K562 (cell line): Measurements from ENCODE around the gene CCDC47. TPM values are rescaled to one million over a fixed set of nuclear protein-coding genes. Genes with fewer than 3 reads are reported as not detected.

Experiments
- CCNT2 ChIP-seq: IDR thresholded peaks from 2 replicates; pipeline ENCODE4 v1.6.1; 2011; ENCODE audit warnings: borderline replicate concordance, low read depth, mild to moderate bottlenecking, moderate library complexity, mixed read lengths, low read length; ENCODE audit not compliant: insufficient read length; ENCODE audit errors: extremely low read depth
- HNRNPL ChIP-seq: fragments of 200-400 bp; formaldehyde crosslinking; IDR thresholded peaks from 2 replicates; pipeline ENCODE4 v1.6.1; 2017; ENCODE audit warnings: low read depth, mild to moderate bottlenecking, low read length
- KDM2B ChIP-seq: fragments of 250-450 bp; sonication (Bioruptor Pico); IDR thresholded peaks from 2 replicates; pipeline ENCODE4 v1.8.0; 2021; ENCODE audit warnings: mild to moderate bottlenecking, moderate library complexity
- RBFOX2 ChIP-seq: fragments of 200-400 bp; formaldehyde crosslinking; IDR thresholded peaks from 2 replicates; pipeline ENCODE4 v1.6.1; 2017; ENCODE audit warnings: low read depth, mild to moderate bottlenecking, low read length, moderate library complexity
- polyA plus RNA-seq, 8 experiments: library from polyadenylated mRNA; depleted of rRNA in 4 of 8; stranded (reverse) in 5 of 8; unstranded in 3 of 8; fragments of >200 nt; fragmentation: Nextera tagmentation in 2 of 8; fragmentation: Illumina TruSeq in 1 of 8; extraction: Ambion mirVana in 2 of 8; extraction: Trizol in 1 of 8; gene quantifications; 2 replicates each; pipeline versions ENCODE4 v1.2.1 to v1.2.3, GENCODE V29; 2011 to 2014; ENCODE audit warnings: inconsistent platforms in 1 of 8, missing spikeins in 1 of 8
- total RNA-seq, 7 experiments: library from RNA; depleted of rRNA in 6 of 7; stranded (reverse); fragments of >200 nt in 6 of 7; fragmentation: Illumina TruSeq in 2 of 7; extraction: Trizol in 2 of 7; gene quantifications; 2 replicates each; pipeline versions ENCODE4 v1.2.1 to v1.2.3, GENCODE V29; 2011 to 2021; ENCODE audit warnings: low replicate concordance in 1 of 7
- TF ChIP-seq, protein P1 (sequence below), 2 experiments: fragments of 450-650 bp; formaldehyde crosslinking in 1 of 2; IDR thresholded peaks; 2 replicates each; pipeline versions ENCODE4 v1.4.0 to v1.6.1; 2014 to 2020; ENCODE audit warnings: mild to moderate bottlenecking in 2 of 2, borderline replicate concordance in 1 of 2, low read depth in 1 of 2
- TF ChIP-seq, protein P2 (sequence below), 2 experiments: IDR thresholded peaks; 2 replicates each; pipeline ENCODE4 v1.6.1; 2012; ENCODE audit warnings: improper control_type of control experiment in 2 of 2, low read depth in 2 of 2, low read length in 2 of 2, borderline replicate concordance in 1 of 2

Gene CCDC47
- total and polyA plus RNA-seq, 9 of the 15 experiments (the other 6 are each of a cell fraction or from before 2014, with no cell fraction given) = 15.5 to 162 (median 122) TPM

DNA sequence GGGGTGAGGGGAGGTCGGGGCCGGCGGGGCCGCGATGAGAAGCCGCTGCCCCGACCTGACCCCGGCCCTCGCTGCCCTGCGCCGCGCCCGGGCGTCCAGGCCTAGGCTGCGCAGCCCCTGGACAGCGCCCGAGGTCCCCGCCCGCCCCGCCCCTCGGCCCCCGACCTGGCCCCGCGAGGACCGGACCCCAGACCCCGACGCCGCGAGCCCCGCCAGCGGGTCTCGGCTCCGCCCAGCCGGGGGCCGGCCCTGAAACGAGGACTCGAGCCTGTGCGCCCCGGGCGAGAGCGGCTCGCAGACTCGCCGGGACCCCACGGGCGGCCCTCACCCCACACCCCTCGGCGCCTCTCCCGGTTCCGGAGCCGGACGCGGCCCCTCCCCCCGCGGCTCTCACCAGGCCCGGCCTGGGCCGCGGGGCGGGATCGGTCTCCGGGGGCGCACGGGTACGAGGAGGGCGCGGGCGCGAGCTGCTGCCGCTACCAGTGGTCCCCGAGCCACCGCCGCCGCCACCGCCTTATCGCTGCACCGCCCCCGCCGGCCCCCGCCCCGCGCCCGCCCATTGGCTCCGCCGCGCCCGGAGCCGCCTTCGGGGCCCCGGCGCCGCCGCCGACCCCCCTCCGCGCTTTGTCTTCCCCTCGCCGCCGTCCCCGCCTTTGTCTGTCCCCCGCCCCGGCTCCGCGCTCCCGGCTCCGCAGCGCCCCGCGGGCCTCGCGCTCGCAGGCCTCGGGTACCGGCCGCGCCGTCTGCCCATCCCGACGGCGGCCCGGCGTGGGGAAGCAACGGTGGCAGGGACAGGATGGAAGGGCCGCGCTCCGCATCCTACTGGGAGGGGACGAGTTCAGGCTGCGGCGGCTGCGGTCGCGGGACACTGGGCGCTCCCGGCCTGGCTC is 73.5 kb downstream of the CCDC47 start, which contains the start of gene LIMD2 (continued):
- TF ChIP-seq RBFOX2 (peak; percentile 30), HNRNPL (0 out of 2 replicates have a peak, but pooled peaks have one; percentile 27), KDM2B (peak; percentile 89; the same call in 1 of the 2 replicates), CCNT2 (peak; percentile 30)
- TF ChIP-seq, protein P1, sequence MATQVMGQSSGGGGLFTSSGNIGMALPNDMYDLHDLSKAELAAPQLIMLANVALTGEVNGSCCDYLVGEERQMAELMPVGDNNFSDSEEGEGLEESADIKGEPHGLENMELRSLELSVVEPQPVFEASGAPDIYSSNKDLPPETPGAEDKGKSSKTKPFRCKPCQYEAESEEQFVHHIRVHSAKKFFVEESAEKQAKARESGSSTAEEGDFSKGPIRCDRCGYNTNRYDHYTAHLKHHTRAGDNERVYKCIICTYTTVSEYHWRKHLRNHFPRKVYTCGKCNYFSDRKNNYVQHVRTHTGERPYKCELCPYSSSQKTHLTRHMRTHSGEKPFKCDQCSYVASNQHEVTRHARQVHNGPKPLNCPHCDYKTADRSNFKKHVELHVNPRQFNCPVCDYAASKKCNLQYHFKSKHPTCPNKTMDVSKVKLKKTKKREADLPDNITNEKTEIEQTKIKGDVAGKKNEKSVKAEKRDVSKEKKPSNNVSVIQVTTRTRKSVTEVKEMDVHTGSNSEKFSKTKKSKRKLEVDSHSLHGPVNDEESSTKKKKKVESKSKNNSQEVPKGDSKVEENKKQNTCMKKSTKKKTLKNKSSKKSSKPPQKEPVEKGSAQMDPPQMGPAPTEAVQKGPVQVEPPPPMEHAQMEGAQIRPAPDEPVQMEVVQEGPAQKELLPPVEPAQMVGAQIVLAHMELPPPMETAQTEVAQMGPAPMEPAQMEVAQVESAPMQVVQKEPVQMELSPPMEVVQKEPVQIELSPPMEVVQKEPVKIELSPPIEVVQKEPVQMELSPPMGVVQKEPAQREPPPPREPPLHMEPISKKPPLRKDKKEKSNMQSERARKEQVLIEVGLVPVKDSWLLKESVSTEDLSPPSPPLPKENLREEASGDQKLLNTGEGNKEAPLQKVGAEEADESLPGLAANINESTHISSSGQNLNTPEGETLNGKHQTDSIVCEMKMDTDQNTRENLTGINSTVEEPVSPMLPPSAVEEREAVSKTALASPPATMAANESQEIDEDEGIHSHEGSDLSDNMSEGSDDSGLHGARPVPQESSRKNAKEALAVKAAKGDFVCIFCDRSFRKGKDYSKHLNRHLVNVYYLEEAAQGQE (IDR thresholded peaks at IDR 0.05; ENCODE audit: borderline replicate concordance) = 0 out of 2 replicates have a peak, but pooled peaks have one; percentile 24
- TF ChIP-seq, protein P1 (CRISPR knock-in tag; IDR thresholded peaks at IDR 0.05; ENCODE audit: low read depth) = no peak
- TF ChIP-seq, protein P2, sequence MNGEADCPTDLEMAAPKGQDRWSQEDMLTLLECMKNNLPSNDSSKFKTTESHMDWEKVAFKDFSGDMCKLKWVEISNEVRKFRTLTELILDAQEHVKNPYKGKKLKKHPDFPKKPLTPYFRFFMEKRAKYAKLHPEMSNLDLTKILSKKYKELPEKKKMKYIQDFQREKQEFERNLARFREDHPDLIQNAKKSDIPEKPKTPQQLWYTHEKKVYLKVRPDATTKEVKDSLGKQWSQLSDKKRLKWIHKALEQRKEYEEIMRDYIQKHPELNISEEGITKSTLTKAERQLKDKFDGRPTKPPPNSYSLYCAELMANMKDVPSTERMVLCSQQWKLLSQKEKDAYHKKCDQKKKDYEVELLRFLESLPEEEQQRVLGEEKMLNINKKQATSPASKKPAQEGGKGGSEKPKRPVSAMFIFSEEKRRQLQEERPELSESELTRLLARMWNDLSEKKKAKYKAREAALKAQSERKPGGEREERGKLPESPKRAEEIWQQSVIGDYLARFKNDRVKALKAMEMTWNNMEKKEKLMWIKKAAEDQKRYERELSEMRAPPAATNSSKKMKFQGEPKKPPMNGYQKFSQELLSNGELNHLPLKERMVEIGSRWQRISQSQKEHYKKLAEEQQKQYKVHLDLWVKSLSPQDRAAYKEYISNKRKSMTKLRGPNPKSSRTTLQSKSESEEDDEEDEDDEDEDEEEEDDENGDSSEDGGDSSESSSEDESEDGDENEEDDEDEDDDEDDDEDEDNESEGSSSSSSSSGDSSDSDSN (IDR thresholded peaks at IDR 0.05; ENCODE audit: borderline replicate concordance in 1 of 2, low read depth in 2 of 2, low read length in 2 of 2) = peak in 1 of 2 experiments; percentile 71; a peak in 1 of 4 replicates
- TF ChIP-seq, all 486 proteins: peak for 11
